NCI-H2196 (cell line): ENCODE measurements around the gene SHROOM1.

Experiments used
- DNase-seq: peaks from one replicate; lab custom pipeline; 2025; ENCODE audit not compliant: unreplicated experiment; lab: John Stamatoyannopoulos, UW

The SHROOM1 gene

DNA sequence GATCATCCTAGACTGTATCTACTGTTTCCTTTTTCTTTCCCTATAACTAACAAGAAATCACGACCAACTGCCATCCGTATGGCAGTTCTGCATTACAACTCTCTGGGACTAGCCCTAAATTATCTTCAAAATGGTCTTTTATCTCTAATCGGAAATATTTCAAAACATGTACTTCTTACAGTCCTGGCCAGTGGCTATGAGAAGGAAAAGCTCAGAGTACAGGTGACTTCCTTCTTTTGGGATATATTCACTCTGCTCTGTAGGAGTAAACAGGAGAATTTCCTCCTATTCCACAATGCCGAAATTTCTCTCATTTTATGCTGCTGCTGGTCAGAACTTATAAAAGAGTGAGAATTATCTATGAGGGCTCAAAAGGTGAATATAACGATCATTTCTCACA lies 51.6 kb downstream of the SHROOM1 start:
- DNase-seq = no peak

DNA sequence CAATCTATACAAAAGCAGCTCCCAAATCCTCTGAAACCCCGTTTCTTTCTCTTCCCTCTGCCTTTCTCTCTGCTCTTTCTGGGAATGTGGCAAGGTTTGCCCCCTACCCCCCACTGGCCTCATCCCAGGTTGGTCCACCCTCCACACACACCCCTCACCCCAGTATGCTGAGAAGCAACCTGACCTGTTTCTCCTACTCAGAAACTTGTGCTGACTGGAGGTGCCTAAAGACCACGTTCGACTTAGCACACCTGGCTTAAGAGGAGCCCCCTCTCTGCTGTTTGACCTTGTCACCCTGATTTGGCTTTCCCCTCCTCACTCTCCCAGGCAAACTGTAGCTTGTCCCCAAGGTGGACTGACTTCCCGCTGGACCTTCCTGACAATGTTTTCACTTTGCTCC lies 52.3 kb downstream of the SHROOM1 start:
- no peak for DNase-seq

GRCh38 chr5:132777209-132778069 lies 53.0 kb downstream of the SHROOM1 start, which contains the start of gene SEPTIN8:
Gene SEPTIN8, minus strand, starts transcription at chr5:132777239. Its CDS starts 102 bp downstream, at chr5:132777137.
- peak; percentile 31 for DNase-seq

GRCh38 chr5:132776938-132777208 lies 53.6 kb downstream of the SHROOM1 start:
- no peak for DNase-seq

GRCh38 chr5:132776131-132776937 lies 54.1 kb downstream of the SHROOM1 start:
- no peak for DNase-seq

- no peak for DNase-seq
Measured at GRCh38 chr5:132775476-132775961, 54.9 kb downstream of the SHROOM1 start.

- no peak for DNase-seq
Measured at GRCh38 chr5:132774896-132775295, 55.6 kb downstream of the SHROOM1 start.

DNA sequence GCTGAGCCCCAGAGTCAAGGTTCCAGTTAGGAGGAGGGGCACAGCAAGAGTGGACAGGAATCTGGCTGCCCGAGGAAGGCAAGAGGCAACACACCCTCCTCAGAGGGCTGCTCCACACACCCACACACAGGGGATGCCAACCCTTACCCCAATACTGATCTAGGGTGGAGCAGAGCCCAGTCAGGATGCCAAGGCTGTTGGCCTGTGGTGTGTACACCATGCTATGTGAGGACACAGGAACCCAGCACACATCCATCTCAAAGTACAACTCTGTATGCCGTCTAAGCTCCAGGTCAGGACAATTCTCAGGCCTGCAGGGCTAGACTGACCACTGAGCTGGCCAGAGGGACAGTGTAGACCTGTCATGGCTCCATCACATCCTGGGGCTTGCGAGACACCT lies 56.0 kb downstream of the SHROOM1 start:
- DNase-seq = no peak

- DNase-seq = no peak
Measured at GRCh38 chr5:132773601-132774355, 56.7 kb downstream of the SHROOM1 start.

DNA sequence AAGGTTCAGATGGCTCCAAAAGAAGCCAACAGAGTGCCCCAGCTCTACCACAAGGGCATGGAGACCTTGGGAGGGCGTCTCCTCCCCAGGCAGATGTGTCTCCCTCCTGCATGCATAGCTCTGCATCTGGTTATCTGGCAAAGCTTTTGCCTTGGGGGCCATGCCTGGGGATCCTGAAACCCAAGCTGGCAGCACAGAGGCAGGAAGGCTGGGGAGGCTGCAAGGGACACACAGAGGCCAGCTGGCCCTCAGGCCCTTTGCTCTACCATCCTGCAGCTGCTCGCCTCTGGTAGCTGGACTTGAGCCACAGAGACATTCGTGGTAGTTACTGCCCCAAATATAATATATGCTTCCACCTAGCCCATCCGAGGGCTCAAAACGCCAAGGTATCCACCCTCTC lies 57.3 kb downstream of the SHROOM1 start:
- no peak for DNase-seq

DNA sequence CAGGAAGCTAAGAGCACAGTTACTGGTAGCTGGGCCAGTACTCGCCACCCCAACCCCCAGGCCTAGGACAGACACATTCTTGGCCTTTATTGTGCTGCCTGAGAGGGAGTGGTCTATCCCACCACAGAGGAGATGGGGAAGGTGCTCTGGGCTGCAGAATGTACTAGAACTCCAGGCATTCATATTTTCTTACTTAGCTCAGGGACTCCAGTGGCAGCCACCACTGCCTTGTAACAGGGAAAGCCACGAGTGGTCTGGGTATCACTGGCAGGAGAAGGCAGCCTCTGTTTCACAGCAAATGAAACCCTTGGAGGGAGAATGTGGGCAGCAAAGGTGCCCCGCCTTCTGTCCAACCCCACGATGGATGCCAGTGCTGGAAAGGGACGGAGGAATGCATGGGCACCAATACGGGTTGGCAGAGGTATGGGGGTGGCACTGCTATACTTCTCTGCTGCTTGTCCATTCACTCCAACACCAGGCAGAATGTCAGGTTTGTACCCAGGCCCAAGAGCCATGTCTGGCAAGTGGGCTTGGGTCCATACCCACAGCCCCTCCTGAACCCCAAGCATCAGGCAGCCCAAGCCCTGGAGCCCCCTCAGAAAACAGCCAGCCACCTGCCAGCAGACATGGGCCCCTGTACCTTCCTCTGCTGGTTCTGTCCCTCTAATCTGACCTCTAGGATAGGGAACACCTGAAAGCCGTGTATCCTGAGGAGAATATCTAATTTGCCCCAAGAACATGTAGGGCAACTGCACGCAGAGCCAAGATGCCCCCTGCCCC lies 58.0 kb downstream of the SHROOM1 start:
- DNase-seq = no peak
